ENCODE data around the gene LAGE3.
A peak's percentile ranks its signal among the peaks of the same experiment; 100 is the strongest.

LAGE3 gene

GRCh38 chrX:154435171-154435733 is 43.8 kb downstream of the LAGE3 start:
- no peak for DNase-seq (ENCODE audit: low read depth in 2 of 2)

GRCh38 chrX:154434394-154435168 is 44.5 kb downstream of the LAGE3 start:
- no peak for DNase-seq (ENCODE audit: low read depth in 2 of 2)

- DNase-seq (ENCODE audit: low read depth in 2 of 2), result no peak
These were observed 45.5 kb downstream of the LAGE3 start for GRCh38 chrX:154433605-154434004.

- no peak for DNase-seq (ENCODE audit: low read depth in 2 of 2)
These were observed 46.9 kb downstream of the LAGE3 start for GRCh38 chrX:154432210-154432609.

GRCh38 chrX:154431341-154431740 is 47.7 kb downstream of the LAGE3 start:
- DNase-seq (ENCODE audit: low read depth in 2 of 2), result no peak

GRCh38 chrX:154430916-154431315 is 48.2 kb downstream of the LAGE3 start:
- DNase-seq (ENCODE audit: low read depth in 2 of 2), result no peak

- no peak for DNase-seq (ENCODE audit: low read depth in 2 of 2)
These were observed 48.6 kb downstream of the LAGE3 start for GRCh38 chrX:154430479-154430878.

- no peak for DNase-seq (ENCODE audit: low read depth in 2 of 2)
These were observed 49.4 kb downstream of the LAGE3 start for GRCh38 chrX:154429711-154430110.

GRCh38 chrX:154428176-154429171 is 50.6 kb downstream of the LAGE3 start, which contains the start of gene ATP6AP1:
Gene ATP6AP1, plus strand, starts transcription at chrX:154428677. Its CDS starts 16 bp downstream, at chrX:154428693.
- DNase-seq (ENCODE audit: low read depth in 2 of 2), result peak; percentile 80 to 81

All from stimulated activated CD8-positive, alpha-beta memory T cell treated with anti-CD3 and anti-CD28 coated beads, Interleukin-2, amount 100 ng/mL, for 48 hours (primary cell).